H9 (cell line): ENCODE results near the gene SIGLEC11. TPM values are rescaled to one million over a fixed set of nuclear protein-coding genes. Genes with fewer than 3 reads are reported as not detected.

Experiments used
- DNase-seq: peaks from one replicate; pipeline ENCODE4 v3.0.0-alpha.2; 2017
- H2AFZ ChIP-seq: one replicate; pipeline ENCODE4 v1.6.1; 2013; ENCODE audit warnings: mild to moderate bottlenecking, low read length, control low read depth, moderate library complexity
- H2AK5ac ChIP-seq: 2 replicates; pipeline ENCODE4 v1.6.1; 2013; ENCODE audit warnings: low read length, control low read depth, mixed read lengths; ENCODE audit not compliant: insufficient read length
- H2BK120ac ChIP-seq: one replicate; pipeline ENCODE4 v1.6.1; 2013; ENCODE audit warnings: low read depth, mild to moderate bottlenecking, low read length, control low read depth, inconsistent platforms; ENCODE audit not compliant: poor library complexity, severe bottlenecking
- H2BK12ac ChIP-seq: 2 replicates; pipeline ENCODE4 v1.6.1; 2013; ENCODE audit warnings: low read length, control low read depth, mixed read lengths, low read depth; ENCODE audit not compliant: insufficient read length
- H2BK15ac ChIP-seq: 2 replicates; pipeline ENCODE4 v1.6.1; 2013; ENCODE audit warnings: low read depth, low read length, control low read depth
- H2BK20ac ChIP-seq: one replicate; pipeline ENCODE4 v1.6.1; 2013; ENCODE audit warnings: low read depth, mild to moderate bottlenecking, low read length, control low read depth, inconsistent platforms; ENCODE audit not compliant: poor library complexity, severe bottlenecking
- H2BK5ac ChIP-seq: 2 replicates; pipeline ENCODE4 v1.6.1; 2013; ENCODE audit warnings: low read length, control low read depth, mixed read lengths; ENCODE audit not compliant: insufficient read length
- H3K14ac ChIP-seq: 2 replicates; pipeline ENCODE4 v1.6.1; 2013; ENCODE audit warnings: low read length, control low read depth; ENCODE audit not compliant: insufficient read depth
- H3K18ac ChIP-seq: 2 replicates; pipeline ENCODE4 v1.6.1; 2013; ENCODE audit warnings: low read depth, mild to moderate bottlenecking, mixed read lengths, low read length, control low read depth; ENCODE audit not compliant: insufficient read length
- H3K23ac ChIP-seq: 2 replicates; pipeline ENCODE4 v1.6.1; 2013; ENCODE audit warnings: low read length, control low read depth, mixed read lengths, low read depth; ENCODE audit not compliant: insufficient read length
- H3K23me2 ChIP-seq: 2 replicates; pipeline ENCODE4 v1.6.1; 2013; ENCODE audit warnings: low read depth, mild to moderate bottlenecking, mixed read lengths, low read length, control low read depth; ENCODE audit not compliant: insufficient read length, poor library complexity, severe bottlenecking
- H3K27ac ChIP-seq: 2 replicates; pipeline ENCODE4 v1.5.1; 2013; ENCODE audit warnings: low read length, control low read depth, mixed read lengths, low read depth; ENCODE audit not compliant: insufficient read length
- H3K27me3 ChIP-seq: 2 replicates; pipeline ENCODE4 v1.6.1; 2013; ENCODE audit warnings: low read length, control low read depth, inconsistent platforms; ENCODE audit not compliant: insufficient read depth
- H3K4ac ChIP-seq: 2 replicates; pipeline ENCODE4 v1.6.1; 2013; ENCODE audit warnings: low read depth, mild to moderate bottlenecking, control low read depth, inconsistent platforms, low read length, moderate library complexity
- H3K4me1 ChIP-seq: 2 replicates; pipeline ENCODE4 v1.6.1; 2013; ENCODE audit warnings: low read length, control low read depth, inconsistent platforms; ENCODE audit not compliant: insufficient read depth
- H3K4me2 ChIP-seq: 2 replicates; pipeline ENCODE4 v1.6.1; 2013; ENCODE audit warnings: low read length, control low read depth, mixed read lengths; ENCODE audit not compliant: insufficient read length, insufficient read depth
- H3K56ac ChIP-seq: 2 replicates; pipeline ENCODE4 v1.6.1; 2013; ENCODE audit warnings: low read depth, mild to moderate bottlenecking, mixed read lengths, low read length, control low read depth; ENCODE audit not compliant: insufficient read length
- H3K79me1 ChIP-seq: 2 replicates; pipeline ENCODE4 v1.6.1; 2013; ENCODE audit warnings: low read depth, mild to moderate bottlenecking, moderate library complexity, low read length, control low read depth, inconsistent platforms; ENCODE audit not compliant: insufficient read depth, poor library complexity, severe bottlenecking
- H3K79me2 ChIP-seq: 2 replicates; pipeline ENCODE4 v1.6.1; 2013; ENCODE audit warnings: low read length, control low read depth, inconsistent platforms; ENCODE audit not compliant: insufficient read depth
- H3K9ac ChIP-seq: 2 replicates; pipeline ENCODE4 v1.6.1; 2013; ENCODE audit warnings: low read length, control low read depth, mixed read lengths; ENCODE audit not compliant: insufficient read length; ENCODE audit errors: extremely low read depth
- H3K9me3 ChIP-seq: one replicate; pipeline ENCODE4 v1.6.1; 2013; ENCODE audit warnings: low read depth, low read length, inconsistent platforms; ENCODE audit not compliant: control insufficient read depth
- H3T11ph ChIP-seq: one replicate; pipeline ENCODE4 v1.6.1; 2013; ENCODE audit warnings: mild to moderate bottlenecking, low read length, control low read depth, inconsistent platforms
- H4K20me1 ChIP-seq: one replicate; pipeline ENCODE4 v1.6.1; 2013; ENCODE audit not compliant: control insufficient read depth, insufficient read length, insufficient read depth
- H4K5ac ChIP-seq: 2 replicates; pipeline ENCODE4 v1.6.1; 2013; ENCODE audit warnings: low read depth, mild to moderate bottlenecking, mixed read lengths, low read length, control low read depth; ENCODE audit not compliant: insufficient read length
- H4K8ac ChIP-seq: replicated peaks from 2 replicates; pipeline ENCODE4 v1.6.1; 2013; ENCODE audit warnings: low read length, control low read depth, mixed read lengths, low read depth; ENCODE audit not compliant: insufficient read length
- H4K91ac ChIP-seq: 2 replicates; pipeline ENCODE4 v1.6.1; 2013; ENCODE audit warnings: low read depth, mild to moderate bottlenecking, moderate library complexity, mixed read lengths, low read length, control low read depth; ENCODE audit not compliant: insufficient read length
- H3K27ac Mint-ChIP-seq, 3 experiments: 2 replicates in 2 of 3; 3 replicates in 1 of 3; pipeline ENCODE4 v1.8.0; 2020 to 2021; ENCODE audit warnings: mixed read lengths in 3 of 3, mild to moderate bottlenecking in 1 of 3, moderate library complexity in 1 of 3
- H3K27me3 Mint-ChIP-seq: 2 replicates; pipeline ENCODE4 v1.8.0; 2021; ENCODE audit warnings: low read depth, mild to moderate bottlenecking, moderate library complexity, mixed read lengths
- H3K36me3 Mint-ChIP-seq, 3 experiments: 2 replicates in 2 of 3; 3 replicates in 1 of 3; pipeline ENCODE4 v1.8.0; 2020 to 2021; ENCODE audit warnings: low read depth in 3 of 3, mixed read lengths in 3 of 3; ENCODE audit not compliant: insufficient read depth in 1 of 3
- H3K4me1 Mint-ChIP-seq, 2 experiments: 2 replicates each; pipeline ENCODE4 v1.8.0; 2020; ENCODE audit warnings: mixed read lengths in 2 of 2
- H3K4me3 Mint-ChIP-seq, 2 experiments: 2 replicates in 1 of 2; 3 replicates in 1 of 2; pipeline ENCODE4 v1.8.0; 2020 to 2021; ENCODE audit warnings: mild to moderate bottlenecking in 2 of 2, mixed read lengths in 2 of 2, moderate library complexity in 1 of 2
- H3K9me3 Mint-ChIP-seq, 2 experiments: 2 replicates in 1 of 2; 3 replicates in 1 of 2; pipeline ENCODE4 v1.8.0; 2020; ENCODE audit warnings: mild to moderate bottlenecking in 2 of 2, mixed read lengths in 2 of 2, moderate library complexity in 1 of 2
- WGBS: extraction: QIAGEN DNeasy Blood & Tissue Kit; methylation state at CpG from one replicate; pipeline ENCODE4 v1.1.7; 2013; ENCODE audit warnings: missing lambda C conversion rate, low lambda C conversion rate, mixed read lengths; ENCODE audit not compliant: insufficient read length; ENCODE audit errors: extremely low coverage; 5-methylcytosine and 5-hydroxymethylcytosine counted together
- total RNA-seq: library from RNA; stranded (reverse); gene quantifications from 2 replicates; pipeline ENCODE4 v1.2.1, GENCODE V29; 2021
- TF ChIP-seq, protein P1 (sequence below): fragments of 200-600 bp; sonication (generic); conservative IDR thresholded peaks from 3 replicates; pipeline ENCODE4 v1.8.0; 2021; ENCODE audit warnings: antibody characterized with exemption, mild to moderate bottlenecking

Gene SIGLEC11
- total RNA-seq, 1 experiment from 2014 or later = not detected

DNA sequence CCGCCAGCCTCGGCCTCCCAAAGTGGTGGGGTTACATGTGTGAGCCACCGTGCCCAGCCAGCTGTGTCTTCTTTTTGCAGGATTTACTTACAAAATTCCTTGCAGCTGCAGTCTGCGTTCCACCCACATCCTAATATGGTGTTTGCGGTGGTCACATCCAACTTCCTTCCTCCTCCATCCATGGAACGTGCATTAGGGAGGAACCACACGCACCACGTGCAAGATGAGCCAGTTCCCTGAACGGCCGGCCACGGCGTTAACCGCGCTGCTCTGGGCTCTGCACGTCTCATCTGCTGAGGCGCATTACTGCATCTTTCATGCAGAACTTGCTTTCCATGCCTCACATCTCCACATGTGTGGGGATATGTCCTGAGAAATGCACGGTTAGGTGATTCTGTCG, 13.0 kb upstream of the SIGLEC11 start:
- Histone ChIP-seq H3K4me1 (no peaks in the 10 kb centered on the region), H3K27me3 (no peaks in the 10 kb centered on the region), H4K91ac (no peak overlapping the region), H3K79me1 (no peaks in the 10 kb centered on the region), H2AK5ac (no peak overlapping the region), H3K18ac (no peak overlapping the region), H3K79me2 (no peaks in the 10 kb centered on the region), H3K14ac (no peak overlapping the region), H3K56ac (no peak overlapping the region), H3K9me3 (no peaks in the 10 kb centered on the region), H4K5ac (no peak overlapping the region), H3K23ac (no peak overlapping the region), H2BK120ac (no peak overlapping the region), H3K27ac (no peak overlapping the region), H3T11ph (no peak overlapping the region), H3K23me2 (no peaks in the 10 kb centered on the region), H2BK12ac (no peak overlapping the region), H2BK15ac (no peak overlapping the region), H3K4me2 (no peak overlapping the region), H2BK20ac (no peak overlapping the region), H2BK5ac (no peak overlapping the region), H4K20me1 (peaks cover 3% of the 10 kb centered on the region), H4K8ac (no peak overlapping the region), H3K9ac (no peak overlapping the region), H2AFZ (no peak overlapping the region), H3K4ac (no peak overlapping the region)
- no peak for DNase-seq
- 0 out of 7 replicates have a peak, but pooled peaks cover 0 to 3% (median 0%) of the 10 kb centered on the region in 3 experiments for H3K36me3 Mint-ChIP-seq
- H3K27ac Mint-ChIP-seq = no peak overlapping the region
- peaks cover 9% of the 10 kb centered on the region for H3K27me3 Mint-ChIP-seq
- no CpG with 5 or more reads among the region's 18 CpGs for WGBS
- no peaks in the 10 kb centered on the region for H3K4me1 Mint-ChIP-seq
- TF ChIP-seq, protein P1, sequence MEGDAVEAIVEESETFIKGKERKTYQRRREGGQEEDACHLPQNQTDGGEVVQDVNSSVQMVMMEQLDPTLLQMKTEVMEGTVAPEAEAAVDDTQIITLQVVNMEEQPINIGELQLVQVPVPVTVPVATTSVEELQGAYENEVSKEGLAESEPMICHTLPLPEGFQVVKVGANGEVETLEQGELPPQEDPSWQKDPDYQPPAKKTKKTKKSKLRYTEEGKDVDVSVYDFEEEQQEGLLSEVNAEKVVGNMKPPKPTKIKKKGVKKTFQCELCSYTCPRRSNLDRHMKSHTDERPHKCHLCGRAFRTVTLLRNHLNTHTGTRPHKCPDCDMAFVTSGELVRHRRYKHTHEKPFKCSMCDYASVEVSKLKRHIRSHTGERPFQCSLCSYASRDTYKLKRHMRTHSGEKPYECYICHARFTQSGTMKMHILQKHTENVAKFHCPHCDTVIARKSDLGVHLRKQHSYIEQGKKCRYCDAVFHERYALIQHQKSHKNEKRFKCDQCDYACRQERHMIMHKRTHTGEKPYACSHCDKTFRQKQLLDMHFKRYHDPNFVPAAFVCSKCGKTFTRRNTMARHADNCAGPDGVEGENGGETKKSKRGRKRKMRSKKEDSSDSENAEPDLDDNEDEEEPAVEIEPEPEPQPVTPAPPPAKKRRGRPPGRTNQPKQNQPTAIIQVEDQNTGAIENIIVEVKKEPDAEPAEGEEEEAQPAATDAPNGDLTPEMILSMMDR = no peak
- no peaks in the 10 kb centered on the region for H3K9me3 Mint-ChIP-seq
- H3K4me3 Mint-ChIP-seq = no peak overlapping the region
